IPS DF 6.9 (cell line): Measurements from ENCODE around the gene TSEN2.

ENCODE experiments used
- DNase-seq: peaks from one replicate; pipeline ENCODE4 v3.0.0-alpha.2; 2013; ENCODE audit warnings: low read depth, low spot score
- H3K27ac ChIP-seq: one replicate; pipeline ENCODE4 v1.5.1; 2013; ENCODE audit warnings: low read length, control low read depth
- H3K27me3 ChIP-seq: 2 replicates; pipeline ENCODE4 v1.6.1; 2013; ENCODE audit warnings: mild to moderate bottlenecking, low read length; ENCODE audit not compliant: control insufficient read depth, insufficient read depth
- H3K36me3 ChIP-seq: 2 replicates; pipeline ENCODE4 v1.6.1; 2013; ENCODE audit warnings: low read length; ENCODE audit not compliant: control insufficient read depth, insufficient read depth
- H3K4me1 ChIP-seq: 2 replicates; pipeline ENCODE4 v1.6.1; 2013; ENCODE audit warnings: low read length; ENCODE audit not compliant: control insufficient read depth, insufficient read depth
- H3K4me3 ChIP-seq: 2 replicates; pipeline ENCODE4 v1.5.1; 2013; ENCODE audit warnings: mild to moderate bottlenecking, low read length
- H3K9me3 ChIP-seq: 2 replicates; pipeline ENCODE4 v1.6.1; 2013; ENCODE audit warnings: low read length, inconsistent platforms; ENCODE audit not compliant: control insufficient read depth, insufficient read depth
- WGBS: extraction: QIAGEN DNeasy Blood & Tissue Kit; methylation state at CpG from one replicate; pipeline ENCODE4 v1.1.7; 2013; ENCODE audit warnings: mixed read lengths, missing lambda C conversion rate; ENCODE audit not compliant: insufficient read length, insufficient coverage; 5-methylcytosine and 5-hydroxymethylcytosine counted together

The TSEN2 gene

GRCh38 chr3:12566976-12567375 is 82.7 kb downstream of the TSEN2 start:
- no peak overlapping the region for H3K27ac ChIP-seq
- peaks cover 7% of the 10 kb centered on the region; the same call in 1 of the 2 replicates for H3K36me3 ChIP-seq
- no peak overlapping the region for H3K4me3 ChIP-seq
- no peaks in the 10 kb centered on the region for H3K4me1 ChIP-seq
- no peaks in the 10 kb centered on the region for H3K9me3 ChIP-seq
- no peak for DNase-seq
- no peaks in the 10 kb centered on the region for H3K27me3 ChIP-seq

- Histone ChIP-seq H3K36me3 (peaks cover 10% of the 10 kb centered on the region; the same call in 1 of the 2 replicates), H3K27me3 (no peaks in the 10 kb centered on the region), H3K4me1 (no peaks in the 10 kb centered on the region), H3K27ac (no peak overlapping the region), H3K9me3 (no peaks in the 10 kb centered on the region), H3K4me3 (no peak overlapping the region)
- WGBS, result no CpG with 5 or more reads among the region's 3 CpGs
- no peak for DNase-seq
Observed at GRCh38 chr3:12568747-12569146, 84.5 kb downstream of the TSEN2 start.

- Histone ChIP-seq H3K27ac (no peak overlapping the region), H3K9me3 (no peaks in the 10 kb centered on the region), H3K4me3 (no peak overlapping the region), H3K27me3 (no peaks in the 10 kb centered on the region), H3K36me3 (peaks cover 20% of the 10 kb centered on the region), H3K4me1 (no peaks in the 10 kb centered on the region)
- no peak for DNase-seq
- no CpG with 5 or more reads among the region's 6 CpGs for WGBS
Observed at GRCh38 chr3:12569836-12570235, 85.6 kb downstream of the TSEN2 start.

GRCh38 chr3:12571986-12572385 is 87.7 kb downstream of the TSEN2 start:
- no peaks in the 10 kb centered on the region for H3K27me3 ChIP-seq
- no peak overlapping the region for H3K27ac ChIP-seq
- H3K9me3 ChIP-seq, result no peaks in the 10 kb centered on the region
- H3K36me3 ChIP-seq, result peaks cover 28% of the 10 kb centered on the region
- H3K4me3 ChIP-seq, result no peak overlapping the region
- DNase-seq, result no peak
- H3K4me1 ChIP-seq, result no peaks in the 10 kb centered on the region
- WGBS, result no CpG with 5 or more reads among the region's 11 CpGs

GRCh38 chr3:12574131-12574530 is 89.9 kb downstream of the TSEN2 start:
- Histone ChIP-seq H3K4me1 (no peaks in the 10 kb centered on the region), H3K36me3 (peaks cover 28% of the 10 kb centered on the region), H3K4me3 (no peak overlapping the region), H3K27ac (no peak overlapping the region), H3K9me3 (no peaks in the 10 kb centered on the region), H3K27me3 (no peaks in the 10 kb centered on the region)
- DNase-seq, result no peak
- no CpG with 5 or more reads among the region's 6 CpGs for WGBS

GRCh38 chr3:12574661-12575060 is 90.4 kb downstream of the TSEN2 start:
- Histone ChIP-seq H3K27ac (no peak overlapping the region), H3K9me3 (no peaks in the 10 kb centered on the region), H3K4me3 (no peak overlapping the region), H3K36me3 (peaks cover 28% of the 10 kb centered on the region), H3K27me3 (no peaks in the 10 kb centered on the region), H3K4me1 (no peaks in the 10 kb centered on the region)
- DNase-seq, result no peak
- no CpG with 5 or more reads among the region's 7 CpGs for WGBS

GRCh38 chr3:12577379-12577778 is 93.1 kb downstream of the TSEN2 start:
- no CpG with 5 or more reads among the region's 5 CpGs for WGBS
- Histone ChIP-seq H3K4me1 (no peaks in the 10 kb centered on the region), H3K36me3 (peaks cover 25% of the 10 kb centered on the region), H3K27me3 (no peaks in the 10 kb centered on the region), H3K9me3 (no peaks in the 10 kb centered on the region), H3K27ac (no peak overlapping the region), H3K4me3 (no peak overlapping the region)
- no peak for DNase-seq

- Histone ChIP-seq H3K27me3 (no peaks in the 10 kb centered on the region), H3K9me3 (no peaks in the 10 kb centered on the region), H3K4me1 (no peaks in the 10 kb centered on the region), H3K27ac (no peak overlapping the region), H3K36me3 (peaks cover 31% of the 10 kb centered on the region), H3K4me3 (no peak overlapping the region)
- DNase-seq, result no peak
- WGBS, result no CpG with 5 or more reads among the region's 2 CpGs
Observed at GRCh38 chr3:12578742-12579141, 94.5 kb downstream of the TSEN2 start.

GRCh38 chr3:12579456-12579855 is 95.2 kb downstream of the TSEN2 start:
- Histone ChIP-seq H3K27ac (no peak overlapping the region), H3K4me1 (no peaks in the 10 kb centered on the region), H3K27me3 (no peaks in the 10 kb centered on the region), H3K9me3 (no peaks in the 10 kb centered on the region), H3K4me3 (no peak overlapping the region), H3K36me3 (peaks cover 32% of the 10 kb centered on the region)
- no peak for DNase-seq
- WGBS, result no CpG with 5 or more reads among the region's 3 CpGs

GRCh38 chr3:12579905-12580304 is 95.6 kb downstream of the TSEN2 start:
- DNase-seq, result no peak
- H3K4me3 ChIP-seq, result no peak overlapping the region
- no CpG with 5 or more reads among the region's 3 CpGs for WGBS
- no peaks in the 10 kb centered on the region for H3K9me3 ChIP-seq
- H3K36me3 ChIP-seq, result peaks cover 31% of the 10 kb centered on the region
- no peaks in the 10 kb centered on the region for H3K4me1 ChIP-seq
- H3K27ac ChIP-seq, result no peak overlapping the region
- no peaks in the 10 kb centered on the region for H3K27me3 ChIP-seq

GRCh38 chr3:12582730-12583129 is 98.5 kb downstream of the TSEN2 start:
- Histone ChIP-seq H3K4me3 (no peak overlapping the region), H3K27ac (no peak overlapping the region), H3K9me3 (no peaks in the 10 kb centered on the region), H3K36me3 (peaks cover 28% of the 10 kb centered on the region), H3K4me1 (no peaks in the 10 kb centered on the region), H3K27me3 (no peaks in the 10 kb centered on the region)
- no peak for DNase-seq
- no CpG with 5 or more reads among the region's 4 CpGs for WGBS
